HepG2 (cell line): ENCODE data around the gene TRPM1. TPM values are rescaled to one million over a fixed set of nuclear protein-coding genes. Genes with fewer than 3 reads are reported as not detected.
A peak's percentile ranks its signal among the peaks of the same experiment; 100 is the strongest.

ENCODE experiments used
- ATAC-seq: fragments of 200-7000 bp; cut with Tn5 transposase; 3 replicates; pipeline ENCODE4 v1.9.1; 2020; ENCODE audit warnings: mild to moderate bottlenecking, moderate library complexity
- BruUV-seq: library from RNA; stranded (reverse); fragments of 400-500 nt; replicated peaks from 2 replicates; lab custom pipeline; 2021; lab: Mats Ljungman, UMichigan
- CTCF ChIA-PET: fragments of 300-600 bp; formaldehyde crosslinking; extraction: SDS; loops from one replicate; lab custom pipeline; 2021; ENCODE audit warnings: low total read pairs, inconsistent platforms, low intra/inter-chr PET ratio; lab: Yijun Ruan, JAX
- POLR2A ChIA-PET: fragments of 350-600 bp; sonication (Branson Sonifier 250); formaldehyde crosslinking; loops from one replicate; lab custom pipeline; 2020; ENCODE audit warnings: antibody characterized with exemption, inconsistent platforms; lab: Yijun Ruan, JAX
- DNase-seq: peaks from one replicate; pipeline ENCODE4 v3.0.0-alpha.2; 2015; ENCODE audit warnings: low spot score
- FAIRE-seq: peaks from 3 replicates; lab custom pipeline; 2011; peaks lifted over from hg19 to GRCh38; lab: Jason Lieb, UNC
- H2AFZ ChIP-seq: one replicate; pipeline ENCODE4 v1.6.1; 2011; ENCODE audit warnings: low read length, inconsistent platforms
- H3K27ac ChIP-seq: fragments of 300-600 bp; 3 replicates; pipeline ENCODE4 v1.8.0; 2011; ENCODE audit warnings: mixed run types, mild to moderate bottlenecking, mixed read lengths, low read length, inconsistent platforms; ENCODE audit not compliant: insufficient read depth; ENCODE audit errors: extremely low read length
- H3K27me3 ChIP-seq, 2 experiments: fragments of 200-600 bp in 1 of 2; 2 replicates in 1 of 2; 3 replicates in 1 of 2; pipeline versions ENCODE4 v1.6.0 to v1.8.0; 2011; ENCODE audit warnings: low read length in 2 of 2, mild to moderate bottlenecking in 2 of 2, moderate library complexity in 2 of 2, inconsistent platforms in 1 of 2; ENCODE audit not compliant: insufficient read depth in 2 of 2, control insufficient read depth in 1 of 2
- H3K36me3 ChIP-seq, 2 experiments: fragments of 200-600 bp in 1 of 2; replicated peaks in 1 of 2; 2 replicates in 1 of 2; 3 replicates in 1 of 2; pipeline versions ENCODE4 v1.5.1 to v1.8.0; 2011; ENCODE audit warnings: low read length in 2 of 2, inconsistent platforms in 1 of 2; ENCODE audit not compliant: insufficient read depth in 2 of 2, control insufficient read depth in 1 of 2
- H3K4me1 ChIP-seq: 2 replicates; pipeline ENCODE4 v1.5.1; 2012; ENCODE audit warnings: low read length, inconsistent platforms; ENCODE audit not compliant: insufficient read depth
- H3K4me2 ChIP-seq: 2 replicates; pipeline ENCODE4 v1.6.0; 2011; ENCODE audit warnings: low read depth, low read length, inconsistent platforms
- H3K4me3 ChIP-seq, 3 experiments: fragments of 200-600 bp in 1 of 3; sonication (generic), shearing (Covaris generic) in 1 of 3; replicated peaks in 1 of 3; 2 replicates each; pipeline ENCODE4 v1.5.1; 2011 to 2016; ENCODE audit warnings: low read length in 3 of 3, inconsistent platforms in 2 of 3, low read depth in 2 of 3, mild to moderate bottlenecking in 2 of 3, control low read depth in 1 of 3, mixed read lengths in 1 of 3; ENCODE audit not compliant: insufficient read depth in 1 of 3
- H3K79me2 ChIP-seq: one replicate; pipeline ENCODE4 v1.6.1; 2011; ENCODE audit warnings: low read length, inconsistent platforms; ENCODE audit not compliant: insufficient read depth
- H3K9ac ChIP-seq: 2 replicates; pipeline ENCODE4 v1.6.0; 2011; ENCODE audit warnings: mild to moderate bottlenecking, low read depth, low read length, inconsistent platforms; ENCODE audit not compliant: insufficient read depth
- H3K9me3 ChIP-seq: 2 replicates; pipeline ENCODE4 v1.5.1; 2012; ENCODE audit warnings: mild to moderate bottlenecking, low read length
- H4K20me1 ChIP-seq: 2 replicates; pipeline ENCODE4 v1.6.0; 2011; ENCODE audit warnings: inconsistent platforms, mild to moderate bottlenecking, low read length, moderate library complexity; ENCODE audit not compliant: insufficient read depth
- BATF2 ChIP-seq: sonication (generic); formaldehyde crosslinking; IDR thresholded peaks from 2 replicates; pipeline ENCODE4 v1.8.0; 2022; ENCODE audit warnings: mild to moderate bottlenecking, missing genetic modification reagents, moderate library complexity
- BHLHE40 ChIP-seq: IDR thresholded peaks from 2 replicates; pipeline ENCODE4 v1.6.1; 2011; ENCODE audit warnings: low read length, improper control_type of control experiment
- CHD2 ChIP-seq: IDR thresholded peaks from 2 replicates; pipeline ENCODE4 v1.6.1; 2011; ENCODE audit warnings: low read depth, low read length, improper control_type of control experiment
- FLYWCH1 ChIP-seq: sonication (generic); formaldehyde crosslinking; IDR thresholded peaks from 2 replicates; pipeline ENCODE4 v1.8.1; 2023; ENCODE audit warnings: mild to moderate bottlenecking, missing genetic modification reagents
- FOXK1 ChIP-seq: sonication (generic); formaldehyde crosslinking; IDR thresholded peaks from 2 replicates; pipeline ENCODE4 v1.4.0; 2020; ENCODE audit warnings: low read depth, missing genetic modification reagents, borderline replicate concordance
- KDM5B ChIP-seq: sonication (generic); formaldehyde crosslinking; IDR thresholded peaks from 2 replicates; pipeline ENCODE4 v1.4.0; 2020; ENCODE audit warnings: missing genetic modification reagents, mild to moderate bottlenecking, borderline replicate concordance
- POLR2G ChIP-seq: fragments of 200-400 bp; formaldehyde crosslinking; IDR thresholded peaks from 2 replicates; pipeline ENCODE4 v1.6.1; 2018; ENCODE audit warnings: mild to moderate bottlenecking, low read depth, low read length, moderate library complexity
- REL ChIP-seq: sonication (generic); formaldehyde crosslinking; conservative IDR thresholded peaks from 2 replicates; pipeline ENCODE4 v1.8.0; 2022; ENCODE audit warnings: mild to moderate bottlenecking, missing genetic modification reagents, moderate library complexity
- STAG1 ChIP-seq: sonication (generic); formaldehyde crosslinking; IDR thresholded peaks from 2 replicates; pipeline ENCODE4 v1.4.0; 2020; ENCODE audit warnings: missing genetic modification reagents
- TARDBP ChIP-seq: sonication (generic); formaldehyde crosslinking; IDR thresholded peaks from 2 replicates; pipeline ENCODE4 v1.8.0; 2022; ENCODE audit warnings: mild to moderate bottlenecking, missing genetic modification reagents
- TEAD2 ChIP-seq: sonication (generic); formaldehyde crosslinking; IDR thresholded peaks from 2 replicates; pipeline ENCODE4 v1.9.0; 2021; ENCODE audit warnings: missing genetic modification reagents
- U2AF2 ChIP-seq: fragments of 200-400 bp; formaldehyde crosslinking; IDR thresholded peaks from 2 replicates; pipeline ENCODE4 v1.6.1; 2017; ENCODE audit warnings: low read depth, mild to moderate bottlenecking, low read length
- ZFAT ChIP-seq: sonication (generic); formaldehyde crosslinking; conservative IDR thresholded peaks from 2 replicates; pipeline ENCODE4 v1.8.1; 2023; ENCODE audit warnings: missing genetic modification reagents, inconsistent platforms
- ZFP90 ChIP-seq: sonication (generic); formaldehyde crosslinking; IDR thresholded peaks from 2 replicates; pipeline ENCODE4 v1.8.0; 2022; ENCODE audit warnings: missing genetic modification reagents, mild to moderate bottlenecking, inconsistent platforms, borderline replicate concordance
- ZMYM2 ChIP-seq: sonication (generic); formaldehyde crosslinking; IDR thresholded peaks from 2 replicates; pipeline ENCODE4 v1.8.0; 2022; ENCODE audit warnings: mild to moderate bottlenecking, missing genetic modification reagents
- ZNF225 ChIP-seq: sonication (generic); formaldehyde crosslinking; IDR thresholded peaks from 2 replicates; pipeline ENCODE4 v1.4.0; 2020; ENCODE audit warnings: mild to moderate bottlenecking, missing genetic modification reagents
- ZNF256 ChIP-seq: sonication (generic); formaldehyde crosslinking; conservative IDR thresholded peaks from 2 replicates; pipeline ENCODE4 v1.4.0; 2020; ENCODE audit warnings: missing genetic modification reagents
- ZNF296 ChIP-seq: sonication (generic); formaldehyde crosslinking; conservative IDR thresholded peaks from 2 replicates; pipeline ENCODE4 v1.5.0; 2020; ENCODE audit warnings: mild to moderate bottlenecking, missing genetic modification reagents
- ZNF484 ChIP-seq: sonication (generic); formaldehyde crosslinking; IDR thresholded peaks from 2 replicates; pipeline ENCODE4 v1.5.1; 2020; ENCODE audit warnings: mild to moderate bottlenecking, low read depth, missing genetic modification reagents, borderline replicate concordance
- ZNF501 ChIP-seq: sonication (generic); formaldehyde crosslinking; IDR thresholded peaks from 2 replicates; pipeline ENCODE4 v1.5.1; 2020; ENCODE audit warnings: mild to moderate bottlenecking, moderate library complexity, missing genetic modification reagents
- ZNF644 ChIP-seq: IDR thresholded peaks from 2 replicates; pipeline ENCODE4 v1.6.1; 2016; ENCODE audit warnings: low read depth
- ZNF773 ChIP-seq: sonication (generic); formaldehyde crosslinking; IDR thresholded peaks from 2 replicates; pipeline ENCODE4 v1.4.0; 2020; ENCODE audit warnings: missing genetic modification reagents, borderline replicate concordance
- ZSCAN12 ChIP-seq: sonication (generic); formaldehyde crosslinking; IDR thresholded peaks from 2 replicates; pipeline ENCODE4 v1.9.0; 2021; ENCODE audit warnings: mild to moderate bottlenecking, missing genetic modification reagents
- ZSCAN22 ChIP-seq: sonication (generic); formaldehyde crosslinking; IDR thresholded peaks from 2 replicates; pipeline ENCODE4 v1.4.0; 2020; ENCODE audit warnings: mild to moderate bottlenecking, missing genetic modification reagents
- WGBS: methylation state at CpG from one replicate; pipeline ENCODE4 v1.1.6; 2017; ENCODE audit warnings: low lambda C conversion rate; 5-methylcytosine and 5-hydroxymethylcytosine counted together
- in situ Hi-C: cut with HindIII; loops from 2 replicates; pipeline ENCODE4 v1.10.0; 2017; ENCODE audit warnings: low pct_unique_long_range_greater_than_20kb; ENCODE audit not compliant: extremely low pct_ligation_motif_present
- intact Hi-C: fragments of 100-400 bp; cut with micrococcal nuclease; formaldehyde crosslinking; loops from one replicate; pipeline ENCODE4 v1.10.0; 2022; ENCODE audit not compliant: unreplicated experiment
- polyA plus RNA-seq, 8 experiments: library from polyadenylated mRNA; depleted of rRNA in 3 of 8; stranded (reverse) in 7 of 8; unstranded in 1 of 8; fragments of >200 nt; fragmentation: Illumina TruSeq in 4 of 8; extraction: Trizol in 4 of 8; gene quantifications; 2 replicates each; pipeline versions ENCODE4 v1.2.1 to v1.2.3, GENCODE V29; 2011 to 2016; ENCODE audit warnings: low read depth in 4 of 8, missing spikeins in 1 of 8, mixed read lengths in 1 of 8; ENCODE audit not compliant: insufficient read depth in 1 of 8
- total RNA-seq, 5 experiments: library from RNA; depleted of rRNA; stranded (reverse); fragments of >200 nt; fragmentation: Illumina TruSeq; extraction: Trizol; gene quantifications; 2 replicates each; pipeline ENCODE4 v1.2.3, GENCODE V29; 2016; ENCODE audit warnings: low read depth in 1 of 5
- TF ChIP-seq, protein P1 (sequence below): sonication (generic); formaldehyde crosslinking; IDR thresholded peaks from 2 replicates; pipeline ENCODE4 v1.4.0; 2020; ENCODE audit warnings: mild to moderate bottlenecking, missing genetic modification reagents
- TF ChIP-seq, protein P2 (sequence below): sonication (generic); formaldehyde crosslinking; IDR thresholded peaks from 2 replicates; pipeline ENCODE4 v1.5.0; 2020; ENCODE audit warnings: missing genetic modification reagents, mild to moderate bottlenecking, borderline replicate concordance

The TRPM1 gene
- total and polyA plus RNA-seq, 2 of the 13 experiments (the other 11 are each of a cell fraction or from before 2014, with no cell fraction given), result not detected

GRCh38 chr15:31089368-31090047 lies 12.0 kb downstream of the TRPM1 start:
- H4K20me1 ChIP-seq, result no peaks in the 10 kb centered on the region
- 23% methylated on average over 15 of the region's 18 CpGs for WGBS
- DNase-seq (peak; percentile 85), ATAC-seq (peak; percentile 93), FAIRE-seq (peak; percentile 50)
- peak overlapping the region; percentile 16 to 38 (median 20); a peak in 4 of 6 replicates for H3K4me3 ChIP-seq
- H3K4me1 ChIP-seq, result peaks cover 80% of the 10 kb centered on the region
- in situ Hi-C loops (no loop called here), intact Hi-C loops (loop anchor here (5.0 kb wide), 2 partner anchors 77 to 97 kb away; partner anchors contain the start of gene MTMR10)
- H3K9ac ChIP-seq, result peak overlapping the region; percentile 34
- H3K27ac ChIP-seq, result peak overlapping the region; percentile 71
- H2AFZ ChIP-seq, result no peak overlapping the region
- no peaks in the 10 kb centered on the region for H3K79me2 ChIP-seq
- BruUV-seq, result no TSS peak
- H3K4me2 ChIP-seq, result peak overlapping the region; percentile 80
- ChIA-PET CTCF (no interaction called here), POLR2A (interaction anchor here (0.6 to 1.7 kb wide), 2 partner anchors 60 to 68 kb away, joined by 3 to 7 read pairs; no protein-coding TSS in a partner anchor)
- no peaks in the 10 kb centered on the region for H3K27me3 ChIP-seq
- H3K36me3 ChIP-seq, result no peaks in the 10 kb centered on the region
- H3K9me3 ChIP-seq, result no peaks in the 10 kb centered on the region
- TF ChIP-seq ZNF225 (CRISPR knock-in tag) (no peak), CHD2 (no peak), FLYWCH1 (CRISPR knock-in tag) (no peak), TEAD2 (CRISPR knock-in tag) (no peak), POLR2G (no peak), BATF2 (CRISPR knock-in tag) (no peak), ZNF296 (CRISPR knock-in tag) (peak; percentile 98), FOXK1 (CRISPR knock-in tag) (peak; percentile 64; the same call in 1 of the 2 replicates), ZNF501 (CRISPR knock-in tag) (no peak), ZNF773 (CRISPR knock-in tag) (no peak), ZSCAN22 (CRISPR knock-in tag) (no peak), BHLHE40 (no peak), ZMYM2 (CRISPR knock-in tag) (no peak), STAG1 (CRISPR knock-in tag) (no peak), ZFP90 (CRISPR knock-in tag) (no peak), ZNF484 (no peak), ZFAT (no peak), KDM5B (no peak), U2AF2 (no peak), TARDBP (no peak), ZNF256 (CRISPR knock-in tag) (no peak), ZNF644 (CRISPR knock-in tag) (peak; percentile 78; the same call in 1 of the 2 replicates), ZSCAN12 (CRISPR knock-in tag) (no peak), REL (CRISPR knock-in tag) (no peak)
- TF ChIP-seq, protein P1, sequence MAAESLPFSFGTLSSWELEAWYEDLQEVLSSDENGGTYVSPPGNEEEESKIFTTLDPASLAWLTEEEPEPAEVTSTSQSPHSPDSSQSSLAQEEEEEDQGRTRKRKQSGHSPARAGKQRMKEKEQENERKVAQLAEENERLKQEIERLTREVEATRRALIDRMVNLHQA (CRISPR knock-in tag), result no peak
- TF ChIP-seq, protein P2, sequence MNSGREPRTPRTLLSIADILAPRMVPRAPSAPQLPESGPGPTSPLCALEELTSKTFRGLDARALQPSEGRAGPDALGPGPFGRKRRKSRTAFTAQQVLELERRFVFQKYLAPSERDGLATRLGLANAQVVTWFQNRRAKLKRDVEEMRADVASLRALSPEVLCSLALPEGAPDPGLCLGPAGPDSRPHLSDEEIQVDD (CRISPR knock-in tag), result no peak
